ENCODE measurements around the gene PANK1.

PANK1 gene

GRCh38 chr10:89615824-89616223 lies 29.2 kb downstream of the PANK1 start:
- no peak for DNase-seq

DNA sequence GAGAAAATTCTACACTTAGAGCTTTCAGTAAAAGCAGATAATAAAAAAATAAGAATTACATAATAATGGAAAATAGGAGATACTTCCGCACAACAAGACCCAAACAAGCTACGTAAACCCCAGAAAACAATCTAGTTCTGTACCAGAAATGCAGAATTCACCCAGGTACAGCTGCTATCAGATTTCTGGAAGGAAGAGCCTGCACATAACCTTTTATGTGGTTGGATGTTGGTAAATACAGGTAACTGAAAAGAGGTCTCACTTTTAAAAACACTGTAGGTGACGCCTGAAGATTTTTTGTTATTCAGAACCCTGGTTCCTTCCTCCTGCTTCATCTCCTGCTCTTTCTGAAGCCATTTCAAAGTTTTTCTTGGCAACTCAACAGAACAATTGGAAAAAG lies 29.9 kb downstream of the PANK1 start:
- DNase-seq: no peak

- DNase-seq: no peak
Measured at GRCh38 chr10:89613582-89613981, 31.5 kb downstream of the PANK1 start.

- DNase-seq: no peak
Measured at GRCh38 chr10:89611282-89611681, 33.8 kb downstream of the PANK1 start.

DNA sequence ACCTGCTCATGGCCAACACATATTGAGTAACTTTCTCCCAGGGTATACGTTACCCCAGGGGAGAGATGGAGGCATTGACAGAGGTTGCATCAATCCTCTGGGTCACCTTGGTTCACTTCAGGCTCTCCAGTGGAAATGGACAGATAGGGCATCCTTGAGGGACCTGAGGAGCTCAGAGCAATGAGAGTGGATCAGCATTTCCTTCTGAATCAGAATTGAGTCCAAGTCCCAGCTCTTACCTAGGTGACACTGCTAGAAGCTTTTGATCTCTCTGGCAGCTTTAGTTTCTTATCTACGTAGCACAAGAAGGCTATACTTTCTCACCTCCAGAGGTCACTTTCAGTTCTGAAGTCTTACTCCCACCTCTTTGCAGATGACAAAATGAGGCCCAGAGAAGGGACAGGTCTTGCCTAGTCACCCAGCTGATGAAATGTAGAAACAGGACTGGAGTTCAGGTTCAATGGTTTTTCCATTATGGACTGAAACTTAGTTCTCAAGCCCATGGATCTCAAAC lies 35.2 kb downstream of the PANK1 start:
- no peak for DNase-seq

DNA sequence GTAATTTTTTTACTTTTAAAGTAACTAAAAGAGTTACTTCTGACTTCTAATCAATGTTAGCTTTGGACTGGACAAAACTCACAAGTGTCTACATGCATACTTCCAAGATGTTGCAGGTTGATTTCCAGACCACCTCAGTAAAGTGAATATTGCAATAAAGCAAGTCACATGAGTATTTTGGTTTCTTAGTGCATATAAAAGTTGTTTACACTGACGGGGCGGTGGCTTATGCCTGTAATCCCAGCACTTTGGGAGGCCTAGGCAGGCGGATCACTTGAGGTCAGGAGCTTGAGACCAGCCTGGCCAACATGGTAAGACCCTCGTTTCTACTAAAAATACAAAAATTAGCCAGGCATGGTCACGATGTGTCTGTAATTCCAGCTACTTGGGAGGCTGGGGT lies 40.8 kb downstream of the PANK1 start:
- no peak for DNase-seq

DNA sequence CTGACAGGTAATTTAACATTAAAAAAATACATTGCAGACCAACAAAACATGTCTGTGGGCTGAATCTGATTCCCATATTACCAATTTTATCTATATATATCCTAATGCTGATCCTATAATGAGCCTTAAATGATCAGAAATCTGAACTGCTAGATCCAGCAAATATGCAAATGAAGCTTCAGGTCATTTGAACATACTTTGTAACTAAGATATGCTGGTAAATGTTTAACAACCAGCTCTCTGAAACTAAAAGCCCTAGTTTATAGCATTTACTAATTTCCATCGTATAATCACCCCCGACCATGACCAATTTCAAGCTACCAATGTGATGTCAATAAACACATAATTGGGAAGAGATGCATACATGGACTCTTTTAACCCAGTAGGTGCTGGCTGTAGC lies 42.1 kb downstream of the PANK1 start:
- no peak for DNase-seq

DNA sequence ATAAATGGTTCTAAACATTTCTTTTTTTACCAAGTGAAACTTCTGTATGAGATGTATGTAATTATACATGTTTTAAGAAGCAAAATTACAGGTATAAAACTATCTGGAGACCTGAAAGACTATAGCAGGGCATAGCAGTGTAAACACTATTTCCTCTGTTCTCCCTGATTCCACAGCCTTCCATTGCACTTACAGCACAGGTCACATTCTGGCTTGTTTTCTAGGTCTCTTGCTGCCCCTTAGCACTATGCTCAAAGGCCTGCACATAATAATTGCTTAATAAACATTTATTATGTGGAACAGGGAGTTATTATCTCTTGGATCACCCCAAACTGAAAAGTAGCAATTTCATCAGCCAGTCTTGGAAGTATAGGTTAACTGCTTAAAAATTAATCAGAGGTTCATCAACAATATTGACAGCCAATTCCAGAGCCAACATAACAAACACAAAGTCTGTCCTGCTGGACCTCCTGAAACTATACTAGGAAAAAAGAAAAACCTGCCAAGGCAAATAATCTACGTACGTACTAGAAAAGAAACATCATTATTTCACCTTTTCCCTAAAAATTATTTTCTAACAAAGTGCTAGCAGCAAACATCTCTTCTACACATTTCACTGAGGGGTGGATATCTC lies 43.2 kb downstream of the PANK1 start:
- no peak for DNase-seq

DNA sequence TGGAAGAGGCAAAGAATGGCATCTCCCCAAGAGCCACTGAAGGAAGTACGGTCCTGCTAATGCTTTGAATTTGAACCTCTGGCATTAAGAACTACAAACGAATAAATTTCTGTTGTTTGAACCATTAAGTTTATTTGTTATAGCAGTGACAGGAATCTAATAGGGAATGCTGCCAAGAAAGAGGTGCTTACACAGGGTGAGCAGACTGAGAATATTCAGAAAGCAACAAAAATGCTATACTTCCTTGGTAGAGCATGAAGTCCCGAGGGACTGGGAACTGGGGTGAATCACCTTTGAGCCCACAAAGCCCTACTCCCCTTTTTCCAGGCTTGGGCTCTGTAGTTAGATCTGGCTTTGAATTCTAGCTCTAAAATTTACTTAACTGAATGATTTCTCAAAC lies 45.0 kb downstream of the PANK1 start:
- no peak for DNase-seq

- no peak for DNase-seq
Measured at GRCh38 chr10:89593043-89593442, 52.0 kb downstream of the PANK1 start.

- DNase-seq: no peak
Measured at GRCh38 chr10:89592539-89592938, 52.5 kb downstream of the PANK1 start.

DNA sequence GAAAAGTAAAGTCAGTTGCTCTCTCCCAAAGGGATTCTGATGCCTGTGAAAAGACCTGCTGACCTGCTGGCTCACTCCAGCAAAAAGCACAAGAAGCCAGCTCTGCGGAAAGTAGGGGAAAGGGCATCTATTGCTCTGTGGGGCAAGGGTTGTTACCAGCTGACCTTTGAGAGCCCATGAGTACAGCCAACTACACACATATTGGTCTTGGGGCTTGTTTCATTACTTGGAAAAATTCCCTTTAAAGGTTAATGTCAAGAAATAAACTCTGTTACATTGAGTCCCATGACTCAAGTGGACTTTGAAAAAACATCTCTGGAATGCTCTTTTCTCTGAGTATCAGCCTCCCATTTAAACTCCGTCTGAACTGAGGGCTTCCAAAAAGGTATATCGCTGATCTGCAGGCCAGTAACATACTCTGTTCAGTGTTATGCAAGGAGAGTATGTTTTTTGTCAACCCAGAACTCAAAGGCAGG lies 53.2 kb downstream of the PANK1 start:
- no peak for DNase-seq

- peak; percentile 17 for DNase-seq
Measured at GRCh38 chr10:89591111-89591795, 53.8 kb downstream of the PANK1 start.

GRCh38 chr10:89590326-89590725 lies 54.7 kb downstream of the PANK1 start:
- DNase-seq: no peak

DNA sequence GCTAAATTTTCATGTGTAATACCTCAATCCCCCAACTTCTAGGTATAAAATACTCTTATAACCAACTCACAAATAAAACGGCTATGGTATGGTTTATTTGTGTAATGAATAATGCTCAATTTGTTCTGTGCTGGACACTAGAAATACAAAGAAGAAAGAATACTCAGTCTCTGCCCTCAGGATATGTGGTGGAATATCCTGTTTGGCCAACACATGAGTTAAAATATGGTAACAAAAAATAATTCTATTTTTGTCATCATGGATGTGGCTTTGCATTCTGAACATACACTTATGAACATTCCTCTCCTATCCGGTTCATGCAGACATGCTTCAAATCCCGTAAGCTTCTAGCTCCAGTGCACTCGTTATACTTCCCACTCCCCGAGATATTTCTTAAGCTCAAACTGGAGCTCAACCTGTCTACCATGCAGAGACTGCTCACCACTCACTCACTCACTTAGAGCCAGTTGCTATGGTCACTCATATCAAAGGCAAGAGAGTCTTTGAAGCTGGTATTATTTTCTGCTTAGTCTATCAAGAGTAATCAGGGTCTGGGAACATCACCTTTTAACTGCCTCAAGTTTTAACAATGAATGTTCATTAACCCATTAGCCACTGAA lies 55.8 kb downstream of the PANK1 start:
- DNase-seq: no peak

- no peak for DNase-seq
Measured at GRCh38 chr10:89588671-89589070, 56.4 kb downstream of the PANK1 start.

DNA sequence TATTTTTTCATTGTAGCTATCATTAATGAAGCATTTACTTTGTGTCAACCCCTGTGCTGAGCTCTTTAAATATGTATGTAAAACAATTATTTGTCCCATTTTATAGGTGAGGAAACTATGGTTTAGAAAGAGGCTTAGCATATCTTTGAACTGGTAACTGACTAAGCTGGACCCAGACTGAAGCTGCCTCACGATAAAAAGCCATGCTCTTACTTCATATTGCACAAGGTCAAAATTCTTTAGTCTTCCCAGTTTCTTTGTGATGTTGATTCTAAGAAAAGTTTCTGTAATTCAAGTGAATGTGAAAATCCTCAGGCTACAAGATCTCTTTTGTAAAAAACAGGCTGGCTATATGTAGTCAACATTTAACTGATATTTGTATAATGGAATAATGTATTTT lies 63.0 kb downstream of the PANK1 start:
- DNase-seq: no peak

DNA sequence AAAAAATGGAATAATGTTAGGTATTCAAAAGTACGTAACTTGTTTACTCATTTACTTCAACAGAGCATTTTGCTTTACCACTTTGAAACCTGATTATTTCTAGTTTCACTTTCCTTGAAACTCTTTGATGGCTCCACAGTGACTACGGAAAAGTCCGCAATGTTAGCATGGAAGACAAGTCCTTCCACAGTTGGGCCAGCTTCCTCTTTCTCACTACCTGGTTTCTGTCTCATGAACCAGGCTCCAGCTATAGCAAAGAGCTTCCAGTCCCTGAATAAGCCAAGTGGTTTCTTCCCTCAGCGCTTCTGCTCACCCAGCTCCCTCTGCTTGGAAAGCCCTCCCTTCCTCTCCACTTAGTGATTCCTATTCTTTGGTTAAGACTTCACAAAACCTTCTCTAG lies 64.8 kb downstream of the PANK1 start:
- DNase-seq: no peak

GRCh38 chr10:89576696-89577095 lies 68.3 kb downstream of the PANK1 start:
- DNase-seq: no peak

DNA sequence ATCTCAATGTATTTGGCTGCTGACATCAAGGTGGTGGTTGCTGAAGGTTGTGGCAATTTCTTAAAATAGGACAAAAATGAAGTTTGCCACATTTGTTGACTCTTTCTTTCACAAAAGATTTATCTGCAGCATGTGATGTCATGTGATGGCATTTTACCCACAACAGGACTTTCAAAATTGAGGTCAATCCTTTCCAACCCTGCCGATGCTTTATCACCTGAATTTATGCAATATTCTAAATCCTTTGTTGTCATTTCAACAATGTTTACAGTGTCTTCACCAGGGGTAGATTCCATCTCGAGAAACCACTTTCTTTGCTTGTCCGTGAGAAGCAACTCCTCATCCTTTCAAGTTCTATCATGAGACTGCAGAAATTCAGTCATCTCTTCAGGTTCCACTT lies 69.0 kb downstream of the PANK1 start:
- no peak for DNase-seq

DNA sequence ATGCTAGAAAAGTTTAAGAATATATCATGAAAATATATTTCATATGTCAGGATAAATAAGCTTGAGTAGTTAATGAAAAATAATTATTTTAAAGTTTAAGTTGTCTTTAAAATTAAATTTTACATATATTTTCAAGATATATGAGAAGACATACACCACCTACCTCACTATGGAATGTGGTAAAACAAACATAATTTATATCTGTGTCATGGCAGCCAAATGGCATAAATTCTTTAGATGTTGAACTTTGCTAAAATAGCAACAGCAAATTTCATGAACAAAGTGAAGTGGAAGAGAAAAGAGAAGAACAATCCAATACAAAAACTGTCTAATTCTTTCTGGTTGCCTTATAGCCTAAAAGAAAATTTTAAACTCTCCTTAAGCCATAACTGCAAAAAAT lies 70.0 kb downstream of the PANK1 start:
- no peak for DNase-seq

GRCh38 chr10:89574368-89574767 lies 70.7 kb downstream of the PANK1 start:
- DNase-seq: no peak

DNA sequence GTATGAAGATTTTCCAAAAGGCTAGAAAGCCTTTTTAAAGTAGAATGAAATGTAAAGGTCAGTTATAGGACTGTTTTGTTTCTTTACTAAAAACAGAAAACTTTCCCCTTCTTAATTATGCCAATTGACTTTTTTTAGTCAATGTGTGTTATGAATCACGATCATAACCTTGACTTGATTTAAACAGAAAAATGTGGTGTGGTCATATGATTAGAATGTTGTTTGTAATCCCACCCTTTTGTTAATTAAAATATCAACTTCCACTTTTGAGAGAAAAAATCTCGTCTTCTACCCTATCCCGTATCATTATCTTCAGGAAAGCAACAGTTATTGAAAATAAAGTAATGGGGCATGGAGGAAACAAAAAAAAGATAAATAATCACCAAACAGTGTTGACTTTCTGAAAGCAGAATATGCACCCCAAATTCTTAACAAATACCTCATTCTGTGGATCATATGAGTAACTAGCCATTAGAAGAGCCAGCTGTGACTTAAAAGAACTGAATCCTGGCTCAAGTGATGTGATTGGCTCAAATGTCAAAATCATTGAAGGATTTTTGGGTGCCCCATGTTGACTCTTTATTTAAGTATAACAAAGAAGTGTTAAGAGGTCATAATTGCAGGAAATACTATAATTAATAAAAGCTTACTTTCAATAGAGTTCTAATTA lies 77.3 kb downstream of the PANK1 start:
- no peak for DNase-seq

DNA sequence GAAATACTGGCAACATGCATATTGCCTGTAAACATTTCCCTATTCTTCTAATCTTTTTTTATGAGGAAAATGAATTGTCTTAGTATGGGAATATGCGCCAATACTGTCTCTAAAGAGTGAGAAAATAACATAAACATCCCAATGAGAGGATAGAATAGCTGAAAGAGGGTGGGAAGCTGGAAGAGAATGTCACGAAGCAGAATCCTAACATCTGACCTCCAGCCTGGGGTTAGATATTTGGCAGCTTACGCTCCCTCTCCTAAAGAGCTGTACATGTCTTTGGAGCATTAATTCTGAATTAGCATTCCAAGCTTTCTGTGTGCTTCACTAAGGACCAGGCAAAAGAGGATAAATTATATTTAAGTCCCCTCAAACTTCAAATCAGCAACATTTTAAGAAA lies 78.0 kb downstream of the PANK1 start:
- no peak for DNase-seq

Measured in NCI-H226 (cell line).